Hematopoietic multipotent progenitor cell treated with erythropoietin and hydrocortisone succinate and interleukin-3 and kit ligand, for 6 days (in vitro differentiated cells): ENCODE data around the gene POLDIP3.
"Not testable (repeated sequence)": the region's sequence is repeated elsewhere in the genome, so short reads cannot be mapped to it uniquely, and the experiment has no call there.

Experiments
- DNase-seq: peaks from one replicate; pipeline ENCODE4 v3.0.0-alpha.2; 2015

POLDIP3 gene

DNA sequence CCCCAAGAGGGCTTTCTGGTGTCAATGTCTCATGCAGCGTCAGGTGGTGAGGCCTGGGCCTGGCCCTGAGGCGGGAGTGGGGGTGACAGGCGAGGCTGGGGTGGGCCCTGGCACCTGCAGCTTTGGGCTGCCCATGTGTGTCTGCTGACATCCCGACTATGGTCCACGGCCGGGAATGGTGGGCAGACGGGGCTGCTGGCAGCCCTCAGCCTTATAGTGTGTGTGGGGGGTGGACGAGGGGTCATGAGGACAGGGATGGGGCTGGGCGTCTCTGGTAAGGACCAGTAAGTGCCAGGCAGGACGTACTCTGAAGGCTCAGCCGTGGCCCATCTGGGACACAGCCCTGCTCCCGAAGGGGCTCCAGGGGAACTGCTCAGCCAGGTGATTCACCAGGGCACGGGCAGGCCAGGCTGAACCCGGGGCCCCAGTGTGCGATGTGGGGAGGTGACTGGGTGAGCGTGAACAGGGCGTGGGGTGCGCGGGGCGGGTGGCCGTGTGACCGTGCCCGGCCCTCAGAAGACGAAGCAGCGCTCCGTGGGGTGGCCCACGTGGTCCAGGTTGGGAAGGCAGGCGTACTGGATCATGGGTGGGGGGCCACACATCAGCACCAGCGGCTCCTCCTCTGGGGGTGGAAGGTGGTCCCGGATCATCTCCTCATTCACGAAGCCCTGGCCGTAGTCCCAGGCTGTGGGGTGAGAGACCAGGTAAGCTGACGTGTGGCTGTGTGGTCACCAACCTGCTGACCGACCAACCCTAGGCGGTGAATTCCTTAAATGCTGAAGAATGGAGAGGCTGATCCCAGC lies 4.8 kb upstream of the POLDIP3 start:
- no peak for DNase-seq

DNA sequence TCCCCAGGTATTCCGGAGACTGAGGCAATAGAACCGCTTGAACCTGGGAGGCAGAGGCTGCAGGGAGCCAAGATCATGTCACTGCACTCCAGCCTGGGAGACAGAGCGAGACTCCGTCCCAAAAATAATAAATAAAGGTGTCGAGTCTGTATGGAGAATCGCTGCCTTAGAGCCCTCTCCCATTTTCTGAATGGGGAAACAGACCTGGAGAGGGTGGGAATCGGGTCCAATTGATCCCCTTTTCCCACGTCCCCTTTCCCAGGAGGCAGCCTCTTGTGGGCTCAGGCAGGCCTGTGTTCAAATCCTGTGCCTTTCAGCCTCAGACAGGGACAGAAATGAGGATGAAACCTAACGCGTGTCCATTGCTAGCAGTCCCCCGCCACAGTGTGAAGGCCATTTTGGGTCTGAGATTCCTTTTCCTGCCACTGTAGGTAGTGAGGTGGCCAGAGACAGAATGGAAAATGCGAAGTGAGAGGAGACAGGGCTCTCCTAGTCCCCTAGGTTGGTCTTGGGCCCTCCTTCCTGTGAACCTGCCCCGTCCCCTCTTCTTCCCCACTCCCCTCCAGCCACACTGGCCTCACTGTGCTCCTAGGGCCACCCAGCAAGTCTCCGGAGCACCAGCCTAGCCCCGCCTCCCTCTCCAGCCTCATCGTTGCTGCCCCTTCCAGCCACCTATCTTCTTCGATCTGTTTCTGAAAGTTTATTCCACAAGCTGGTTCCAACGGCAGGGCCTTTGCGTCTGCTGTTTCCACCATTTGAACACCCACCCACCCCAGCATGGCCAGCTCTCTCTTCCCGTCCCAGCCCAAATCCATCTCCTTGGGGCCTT lies 2.7 kb upstream of the POLDIP3 start:
- DNase-seq: no peak

DNA sequence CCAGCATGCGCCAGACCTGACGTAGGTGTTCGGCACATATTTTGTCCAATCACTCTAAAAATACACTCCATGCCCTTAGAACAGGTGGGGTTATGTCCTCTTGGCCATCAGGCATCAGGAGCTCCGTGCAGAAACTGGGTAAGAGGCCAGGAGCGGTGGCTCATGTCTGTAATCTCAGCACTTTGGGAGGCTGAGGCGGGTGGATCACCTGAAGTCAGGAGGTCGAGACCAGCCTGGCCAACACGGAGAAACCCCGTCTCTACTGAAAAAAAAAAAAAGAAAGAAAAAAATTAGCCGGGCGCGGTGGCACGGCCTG lies 1.1 kb upstream of the POLDIP3 start:
- not testable (repeated sequence) for DNase-seq

DNA sequence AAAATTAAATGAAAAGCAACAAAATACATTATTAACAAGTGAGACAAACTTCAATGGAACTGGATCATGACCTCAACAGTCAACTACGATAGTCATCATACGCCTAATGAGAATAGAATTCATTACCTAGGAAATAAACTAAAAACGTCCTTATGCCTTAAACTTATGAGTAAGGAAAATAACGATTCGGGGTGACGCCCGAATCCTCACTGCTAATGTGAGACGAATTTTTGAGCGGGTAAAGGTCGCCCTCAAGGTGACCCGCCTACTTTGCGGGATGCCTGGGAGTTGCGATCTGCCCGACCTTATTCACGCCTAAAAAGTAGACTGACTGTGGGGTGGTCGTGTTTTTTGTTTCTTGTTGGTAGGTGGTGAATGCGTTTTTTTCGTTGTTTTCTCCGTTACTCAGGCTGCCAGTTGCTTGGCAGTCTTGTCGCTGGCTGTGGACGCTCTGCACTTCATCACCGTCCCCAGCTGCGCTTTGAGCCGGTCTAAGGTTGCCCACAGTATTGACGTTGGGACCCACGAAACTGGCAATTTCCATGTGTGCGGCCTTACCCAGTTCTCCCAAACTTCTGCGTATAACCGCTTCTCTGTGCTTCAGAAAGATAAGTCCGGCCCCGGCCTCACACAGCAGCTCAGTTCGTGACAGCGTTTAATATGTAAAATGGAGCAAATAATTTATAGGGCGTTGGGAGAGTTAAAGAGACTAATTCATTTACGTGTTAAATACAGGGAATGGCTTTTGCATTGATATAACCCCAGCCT lies 593 bp upstream of the POLDIP3 start:
- peak; percentile 99 for DNase-seq

DNA sequence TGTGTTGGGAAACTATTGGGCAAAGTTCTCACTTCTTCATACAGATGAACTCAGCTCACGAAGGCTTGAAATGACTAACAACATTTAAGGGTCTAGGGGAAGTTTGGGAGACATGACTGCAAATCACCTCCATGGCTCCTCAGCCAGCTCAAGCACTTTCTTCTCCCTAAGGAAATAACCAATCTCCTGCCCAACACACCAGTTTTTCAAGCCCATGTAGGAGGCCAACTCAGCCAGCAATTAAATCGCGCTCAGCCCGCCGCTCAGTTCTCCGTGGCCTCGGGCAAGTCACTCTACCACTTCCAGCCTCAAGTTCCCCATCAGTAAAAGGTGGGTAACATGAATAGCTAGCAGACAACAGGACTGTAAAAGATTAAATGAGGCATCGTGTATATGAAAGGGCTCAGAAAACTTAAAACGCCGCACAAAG lies 796 bp downstream of the POLDIP3 start:
- DNase-seq: peak; percentile 49

DNA sequence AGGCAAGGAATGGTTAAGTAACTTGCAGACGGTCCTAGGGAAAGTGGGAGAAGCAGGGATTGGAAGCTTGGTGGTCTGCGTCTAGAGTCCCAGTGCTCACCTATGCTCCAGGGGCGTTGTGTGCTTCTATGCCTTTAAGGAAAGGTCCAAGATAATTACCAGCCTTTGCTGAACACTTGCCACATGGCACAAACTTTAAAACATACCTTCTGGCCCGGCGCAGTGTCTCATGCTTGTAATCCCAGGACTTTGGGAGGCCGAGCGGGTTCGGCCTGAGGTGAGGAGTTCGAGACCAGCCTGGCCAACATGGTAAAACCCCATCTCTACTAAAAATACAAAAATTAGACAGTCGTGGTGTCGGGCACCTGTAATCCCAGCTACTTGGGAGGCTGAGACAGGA lies 2.3 kb downstream of the POLDIP3 start:
- DNase-seq: no peak

DNA sequence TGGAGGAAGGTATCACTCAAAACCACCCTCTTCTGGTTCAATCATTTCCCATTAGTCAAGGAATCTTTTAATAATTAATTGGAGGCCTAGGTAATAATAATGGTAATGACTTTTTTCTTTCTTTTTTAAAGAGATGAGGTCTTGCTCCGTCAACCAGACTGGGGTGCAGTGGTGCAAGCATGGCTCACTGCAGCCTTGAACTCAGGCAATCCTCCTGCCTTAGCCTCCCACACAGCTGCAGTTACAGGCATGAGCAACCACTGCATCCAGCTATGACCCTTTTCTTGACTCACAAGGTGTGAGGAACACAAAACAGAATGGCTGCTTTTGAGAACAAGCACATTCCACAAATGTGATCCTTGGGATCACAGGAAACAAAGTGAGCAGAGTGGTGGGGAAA lies 3.6 kb downstream of the POLDIP3 start:
- DNase-seq: no peak

DNA sequence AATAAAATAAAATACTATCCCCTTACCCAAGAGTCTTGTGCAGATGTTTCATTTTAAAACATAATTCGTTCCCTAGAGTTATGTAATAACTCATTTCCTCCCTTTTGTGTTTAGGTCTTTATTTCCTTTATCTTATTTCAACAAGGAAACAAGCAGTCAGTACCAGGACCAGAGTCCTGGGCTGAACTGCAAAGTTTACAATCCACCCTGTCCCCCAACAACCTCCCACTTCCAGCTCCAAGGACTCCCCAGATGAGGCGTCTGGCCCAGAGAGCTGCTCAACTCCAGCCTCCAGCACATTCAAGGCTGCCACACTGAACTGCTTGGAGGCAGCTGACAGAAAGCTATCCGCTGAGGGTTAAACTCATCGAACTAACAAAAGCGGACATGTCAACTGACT lies 4.5 kb downstream of the POLDIP3 start:
- no peak for DNase-seq

DNA sequence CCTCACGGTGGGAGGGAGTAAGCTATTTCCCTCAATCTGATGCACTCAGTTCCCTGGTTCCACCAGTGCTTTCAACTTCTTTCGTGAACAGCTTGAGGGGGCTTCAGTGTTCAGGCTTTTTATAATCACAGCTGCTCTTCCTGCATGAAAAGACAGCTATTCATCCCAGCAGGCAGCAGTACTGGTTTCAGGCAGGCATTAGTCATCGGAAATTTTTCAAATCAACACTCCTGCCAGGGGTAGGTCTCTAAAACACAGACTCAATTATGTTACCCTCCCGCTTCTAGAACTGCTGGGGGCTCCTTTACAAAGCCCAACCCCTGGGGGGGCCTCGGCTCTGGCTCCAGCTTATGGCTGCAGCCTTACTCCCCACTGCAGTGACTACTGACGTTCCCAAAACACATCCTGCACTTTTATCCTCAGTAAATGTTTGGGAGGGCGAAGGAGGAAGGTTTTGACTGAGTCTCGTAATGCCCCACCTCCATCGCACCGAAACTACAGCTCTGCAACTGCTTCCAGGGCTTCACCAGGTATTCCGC lies 5.8 kb downstream of the POLDIP3 start:
- DNase-seq: no peak

DNA sequence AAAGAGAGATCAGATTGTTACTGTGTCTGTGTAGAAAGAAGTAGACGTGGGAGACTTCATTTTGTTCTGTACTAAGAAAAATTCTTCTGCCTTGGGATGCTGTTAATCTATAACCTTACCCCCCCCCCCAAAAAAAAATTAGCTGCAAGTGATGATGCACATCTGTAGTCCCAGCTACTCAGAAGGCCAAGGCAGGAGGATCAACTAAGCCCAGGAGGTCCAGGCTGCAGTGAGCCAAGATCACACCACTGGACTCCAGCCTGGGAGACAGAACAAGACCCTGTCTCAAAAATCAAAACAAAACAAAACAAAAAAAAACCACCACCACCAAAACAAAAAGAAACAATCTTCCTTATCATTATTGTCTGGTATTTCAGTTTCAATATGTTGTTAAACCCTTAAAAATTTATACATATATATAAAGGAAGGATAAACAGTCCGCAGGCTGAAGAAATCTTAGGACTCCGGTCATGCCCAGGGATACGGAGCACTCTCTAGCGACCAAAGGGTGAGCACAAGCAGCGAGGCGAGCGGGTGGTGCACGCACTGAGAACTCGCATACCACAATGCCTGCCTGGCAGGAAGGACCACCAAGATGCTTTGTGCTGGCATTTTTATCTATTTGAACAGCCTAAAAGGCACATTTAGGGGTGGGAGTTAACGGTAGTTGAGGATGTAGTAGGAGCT lies 6.4 kb downstream of the POLDIP3 start:
- DNase-seq: no peak

DNA sequence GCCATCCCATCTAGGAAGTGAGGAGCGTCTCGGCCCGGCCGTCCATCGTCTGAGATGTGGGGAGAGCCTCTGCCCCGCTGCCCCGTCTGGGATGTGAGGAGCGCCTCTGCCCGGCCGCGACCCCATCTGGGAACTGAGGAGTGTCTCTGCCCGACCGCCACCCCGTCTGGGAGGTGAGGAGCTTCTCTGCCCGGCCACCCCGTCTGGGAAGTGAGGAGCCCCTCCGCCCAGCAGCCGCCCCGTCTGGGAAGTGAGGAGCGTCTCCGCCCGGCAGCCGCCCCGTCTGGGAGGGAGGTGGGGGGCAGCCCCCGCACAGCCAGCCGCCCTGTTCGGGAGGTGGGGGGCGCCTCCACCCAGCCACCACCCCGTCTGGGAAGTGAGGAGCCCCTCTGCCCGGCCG lies 7.0 kb downstream of the POLDIP3 start:
- DNase-seq: not testable (repeated sequence)

DNA sequence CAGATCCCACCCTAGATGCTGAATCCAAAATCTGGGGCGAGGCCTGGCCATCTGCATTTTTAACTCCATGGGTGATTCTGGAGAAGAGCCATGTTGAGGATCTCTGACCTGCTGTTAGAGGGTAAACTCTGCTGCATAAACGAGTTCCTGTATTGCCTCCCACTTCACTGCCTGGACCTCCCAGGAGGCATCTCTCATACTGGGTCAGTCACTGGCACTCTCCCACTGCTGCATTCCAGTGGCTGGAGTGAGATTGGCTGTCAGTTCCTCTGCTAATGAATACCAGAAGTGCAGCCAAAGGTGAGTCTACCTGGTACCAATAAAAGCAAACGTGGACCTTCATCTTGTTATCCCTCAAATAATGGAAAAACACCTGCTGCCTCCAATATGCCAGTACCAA lies 10.3 kb downstream of the POLDIP3 start:
- no peak for DNase-seq

DNA sequence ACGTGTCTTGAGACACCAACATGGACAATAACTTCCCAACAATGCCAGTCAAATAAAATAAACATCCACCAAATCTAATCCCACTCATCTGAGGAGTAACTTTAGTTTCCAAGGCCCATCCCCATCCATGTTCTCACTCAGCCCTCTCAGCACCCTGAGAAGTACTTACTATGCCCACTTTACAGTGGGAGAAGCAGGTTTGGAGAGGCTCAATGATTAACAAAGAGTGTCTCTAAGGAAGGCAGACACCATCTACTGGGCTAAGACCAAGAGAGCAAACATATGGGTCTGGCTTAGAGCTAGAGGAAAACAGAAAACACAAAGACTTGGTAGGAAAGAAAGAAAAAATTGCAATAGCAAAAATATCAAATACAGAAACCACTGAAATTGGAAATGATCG lies 11.3 kb downstream of the POLDIP3 start:
- no peak for DNase-seq

DNA sequence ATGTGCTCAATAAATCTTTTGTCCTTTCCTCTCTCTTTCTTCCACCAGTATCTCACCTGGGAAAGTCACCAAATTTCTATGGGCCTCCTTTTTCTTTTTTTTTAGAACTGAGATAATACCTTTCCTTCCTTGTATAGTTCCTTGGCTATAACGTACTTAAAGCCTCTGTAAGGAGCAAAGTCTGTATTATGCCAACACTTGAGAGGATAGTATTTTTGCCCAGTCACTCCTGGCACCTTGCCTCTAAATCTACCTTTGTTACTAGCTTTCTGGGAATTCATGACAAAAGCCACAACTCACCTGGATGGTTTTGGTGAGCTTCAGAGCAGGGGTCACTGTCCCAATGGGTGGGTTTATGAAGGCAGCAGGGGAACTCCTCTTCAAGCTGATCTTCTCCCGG lies 12.2 kb downstream of the POLDIP3 start:
- DNase-seq: no peak

DNA sequence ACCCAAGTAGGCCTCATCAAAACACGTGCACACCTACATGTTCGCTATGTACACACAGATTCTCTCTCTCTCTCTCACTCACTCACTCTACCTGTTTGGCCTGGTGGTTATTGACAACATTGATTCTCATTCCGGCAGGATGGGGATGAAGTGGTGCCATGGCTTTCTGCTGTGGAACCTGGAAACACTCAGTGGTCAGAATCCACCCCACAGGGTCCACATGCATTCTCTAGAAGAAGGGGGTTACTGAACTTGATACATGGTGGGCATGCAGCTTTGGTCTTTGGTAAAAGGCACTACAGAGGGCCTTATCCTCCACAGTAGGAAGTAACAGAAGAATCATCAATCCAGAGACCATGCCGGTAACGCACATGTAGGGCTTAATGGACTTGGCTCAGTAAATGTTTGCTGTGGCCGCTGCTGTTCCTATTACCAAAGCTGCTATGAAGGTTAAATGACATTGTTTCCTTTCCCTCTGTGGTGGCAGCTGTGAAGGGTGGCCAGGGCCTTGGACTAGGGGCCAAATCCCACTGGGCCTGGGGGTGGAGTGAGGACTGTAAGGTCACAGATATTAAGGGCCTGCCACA lies 12.7 kb downstream of the POLDIP3 start:
- DNase-seq: no peak

DNA sequence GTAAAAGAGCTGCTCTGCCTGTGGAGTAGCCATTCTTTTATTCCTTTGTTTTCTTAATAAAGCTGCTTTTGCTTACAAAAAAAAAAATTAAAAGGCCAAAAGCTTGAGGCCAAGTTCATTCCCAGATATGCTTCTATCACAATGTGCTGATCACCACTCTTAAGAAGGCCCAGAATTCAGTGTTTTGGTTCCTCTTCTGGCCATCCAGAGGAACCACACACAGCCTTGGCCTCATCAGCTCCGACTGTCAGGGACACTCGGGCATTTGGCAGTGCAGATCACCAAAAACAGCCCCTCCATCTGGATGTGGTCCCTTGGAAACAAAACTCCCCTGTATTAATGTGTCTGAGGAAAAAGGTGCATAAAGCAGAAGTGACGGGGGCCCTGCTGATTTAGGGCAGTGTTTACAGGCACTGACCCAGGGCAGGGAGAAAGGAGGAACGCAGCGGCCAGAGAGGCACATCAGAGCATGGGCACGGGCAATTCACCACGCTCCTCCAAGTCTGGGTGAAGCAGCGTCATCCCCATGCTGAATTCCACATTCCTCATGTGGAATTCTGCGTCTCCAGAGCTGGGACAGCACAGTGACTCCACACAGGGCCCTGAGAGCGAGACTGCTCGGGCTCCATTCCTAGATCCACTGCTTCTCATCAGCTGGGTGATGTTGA lies 17.7 kb downstream of the POLDIP3 start:
- no peak for DNase-seq

DNA sequence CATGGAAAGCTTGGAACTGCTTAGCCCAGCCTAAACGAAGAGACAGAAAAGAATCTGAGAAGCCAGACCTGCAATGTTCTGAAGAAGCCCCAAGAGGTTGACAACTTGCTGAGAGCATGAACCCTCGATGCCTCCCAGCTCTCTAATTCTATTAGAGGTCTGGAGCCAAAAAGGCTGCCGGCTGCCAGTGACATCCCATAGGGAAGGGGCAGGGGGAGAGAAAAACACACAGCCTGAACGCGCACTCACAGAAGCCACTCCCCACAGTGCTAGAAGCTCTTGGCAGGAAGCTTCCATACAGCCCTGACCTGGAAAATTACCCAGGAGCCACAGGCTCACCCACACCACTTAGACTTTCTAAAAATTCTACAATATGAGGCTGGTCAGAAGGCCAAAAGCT lies 18.3 kb downstream of the POLDIP3 start:
- no peak for DNase-seq

DNA sequence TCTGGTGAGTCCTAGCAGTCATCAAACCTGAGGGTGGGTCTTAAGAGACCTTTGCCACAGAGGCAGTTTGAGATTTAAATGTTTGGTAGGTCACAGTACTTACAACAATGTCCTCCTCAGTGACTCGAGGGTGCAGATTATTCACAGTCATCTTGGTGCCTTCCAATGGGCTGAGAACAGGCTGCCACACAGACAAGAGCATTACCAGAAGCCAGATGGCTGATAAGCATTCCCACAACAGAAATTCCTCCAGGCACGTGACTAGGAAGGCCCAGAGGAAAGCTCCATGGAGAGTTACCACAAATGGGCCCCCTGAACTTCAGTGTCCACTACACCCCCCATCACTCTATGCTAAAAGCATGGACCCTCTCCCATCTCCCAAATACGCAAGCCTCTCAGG lies 19.2 kb downstream of the POLDIP3 start:
- no peak for DNase-seq

DNA sequence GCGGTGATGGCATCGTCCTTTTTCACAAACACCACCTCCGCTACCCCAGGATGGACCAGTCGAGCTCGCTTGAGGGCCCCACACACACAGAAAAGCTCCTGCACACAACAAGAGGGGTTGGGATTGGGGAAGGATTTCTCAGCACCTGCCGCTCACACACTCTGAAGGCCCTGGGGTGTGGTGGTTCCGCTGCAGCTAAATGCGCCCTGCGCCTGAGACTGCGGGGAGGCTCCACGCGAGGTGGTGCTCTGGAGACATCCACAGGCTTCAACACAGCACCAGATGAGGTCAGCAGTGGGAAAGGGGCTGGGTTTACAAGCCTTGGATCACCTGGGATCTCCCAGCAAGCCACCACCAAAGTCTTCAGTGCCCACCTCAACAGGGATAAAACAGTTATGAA lies 22.7 kb downstream of the POLDIP3 start:
- no peak for DNase-seq

DNA sequence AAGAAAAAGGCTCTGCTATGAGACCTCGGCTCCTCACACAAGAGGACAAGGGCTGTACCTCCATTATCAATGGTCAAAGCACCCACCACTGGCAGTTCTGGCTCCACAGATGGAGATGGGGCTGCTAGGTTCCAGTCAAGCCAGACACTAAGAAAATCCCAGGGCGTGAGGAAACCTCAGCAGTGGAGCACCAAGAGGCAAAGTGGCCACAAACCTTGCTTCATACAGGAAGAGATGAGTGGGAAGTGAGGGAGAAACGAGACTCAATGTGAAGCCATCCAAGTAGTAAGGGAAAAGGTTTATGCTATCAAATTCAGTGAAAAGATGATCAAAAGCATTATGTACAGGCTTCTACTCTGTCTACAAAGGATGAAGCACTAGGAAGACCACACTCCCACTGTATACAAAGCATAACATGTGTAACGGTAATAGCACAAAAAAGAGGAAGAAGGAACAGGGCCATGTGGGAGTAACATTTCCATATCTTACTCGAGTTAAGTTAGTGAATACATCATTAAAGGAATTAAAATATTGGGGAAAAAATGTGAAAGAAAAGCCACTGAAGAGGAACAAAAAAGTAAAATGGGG lies 27.0 kb downstream of the POLDIP3 start:
- DNase-seq: no peak

DNA sequence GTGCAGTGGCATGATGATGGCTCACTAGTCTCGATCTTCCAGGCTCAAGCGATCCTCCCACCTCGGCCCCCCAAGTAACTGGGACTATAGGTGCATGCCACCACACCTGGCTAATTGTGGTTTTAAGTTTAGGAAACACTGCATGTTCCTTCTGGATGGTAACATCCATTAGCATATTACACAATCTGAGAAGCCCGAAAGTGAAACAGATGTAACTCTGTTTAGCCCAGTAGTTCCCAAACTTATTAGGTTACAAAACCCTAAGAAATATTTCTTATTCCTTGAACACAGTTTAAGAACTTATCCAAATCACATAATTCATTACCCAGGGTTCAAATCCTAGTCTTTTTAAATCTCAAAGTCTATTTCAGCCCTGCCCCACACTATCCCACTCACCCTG lies 28.3 kb downstream of the POLDIP3 start:
- no peak for DNase-seq
